ENCODE measurements around the gene PCYOX1L.
A peak's percentile ranks its signal among the peaks of the same experiment; 100 is the strongest.

Gene PCYOX1L

DNA sequence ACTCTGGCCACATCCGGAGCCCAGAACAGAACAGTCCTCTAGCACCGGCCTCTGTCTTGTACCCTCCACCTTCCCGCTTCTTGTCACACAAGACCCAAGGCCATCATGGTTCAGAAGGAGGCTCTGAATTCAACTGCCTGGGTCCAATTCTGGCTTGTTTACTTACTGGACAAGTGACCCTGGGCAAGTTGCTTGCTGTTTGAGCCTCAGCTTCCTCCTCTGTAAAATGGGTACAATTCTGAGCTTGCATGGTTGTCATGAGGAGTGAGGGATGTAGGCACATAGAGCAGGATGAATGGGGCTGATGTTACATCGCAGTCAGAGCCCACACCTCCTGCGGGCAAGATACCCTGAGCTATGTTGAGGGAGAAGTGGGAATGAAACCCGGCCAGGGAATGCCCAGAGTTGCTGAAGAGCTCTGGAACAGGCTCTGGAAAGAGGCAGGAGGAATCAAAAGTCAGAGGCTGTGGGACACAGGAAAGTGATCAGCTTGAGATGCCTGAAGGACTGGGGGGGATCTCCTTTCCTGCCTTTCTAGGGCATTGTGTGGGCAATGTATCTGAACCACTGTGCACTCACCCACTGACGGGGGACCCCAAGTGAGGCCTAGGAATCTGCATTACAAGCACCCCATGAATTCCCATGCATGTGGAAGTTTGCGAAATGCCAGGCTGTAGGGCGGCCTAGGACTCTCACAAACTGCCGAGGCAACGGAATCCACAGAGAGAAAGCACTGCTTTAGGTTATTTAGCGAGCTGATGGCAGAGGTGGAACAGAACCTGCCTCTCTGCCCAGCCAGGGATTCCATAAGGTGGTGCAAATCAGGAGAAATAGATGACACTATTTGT is 50.6 kb downstream of the PCYOX1L start:
- no peak for FAIRE-seq

GRCh38 chr5:149409268-149409948 is 51.6 kb downstream of the PCYOX1L start:
- no peak for FAIRE-seq

- FAIRE-seq = no peak
Measured at GRCh38 chr5:149410071-149410470, 52.2 kb downstream of the PCYOX1L start.

DNA sequence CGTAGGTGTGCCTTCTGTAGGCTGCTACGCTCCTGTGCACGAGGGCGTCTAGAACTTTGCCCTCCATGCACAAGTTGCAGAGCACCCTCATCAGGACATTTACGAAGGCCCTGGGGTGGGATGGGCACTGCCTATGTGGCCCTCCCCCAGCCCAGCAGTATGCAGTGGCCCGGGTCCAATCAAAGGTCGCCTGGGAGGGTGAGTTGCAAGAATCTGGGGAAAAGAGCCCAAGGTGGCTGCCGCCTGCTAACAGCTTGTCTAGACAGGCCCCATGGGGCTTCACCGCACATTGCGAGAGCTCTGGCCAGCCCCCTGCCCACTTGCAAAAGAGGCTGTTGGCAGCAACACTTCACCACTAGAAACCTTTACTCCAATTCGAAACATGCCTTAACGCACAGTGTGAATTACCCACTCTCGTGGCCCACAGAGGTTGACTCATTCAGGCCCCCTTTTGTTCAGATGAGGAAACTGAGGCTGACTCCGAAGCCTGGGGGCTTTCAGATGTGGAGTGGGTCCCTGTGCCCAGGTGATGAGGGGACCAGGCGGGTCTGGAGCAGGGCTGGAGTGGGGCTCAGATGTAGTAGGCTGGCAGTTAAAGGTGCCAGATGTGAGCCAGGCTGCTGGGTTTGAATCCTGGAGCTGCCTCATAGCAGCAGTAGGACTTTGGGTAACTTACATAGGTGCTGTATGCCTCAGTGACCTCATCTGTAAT is 53.0 kb downstream of the PCYOX1L start:
- no peak for FAIRE-seq

DNA sequence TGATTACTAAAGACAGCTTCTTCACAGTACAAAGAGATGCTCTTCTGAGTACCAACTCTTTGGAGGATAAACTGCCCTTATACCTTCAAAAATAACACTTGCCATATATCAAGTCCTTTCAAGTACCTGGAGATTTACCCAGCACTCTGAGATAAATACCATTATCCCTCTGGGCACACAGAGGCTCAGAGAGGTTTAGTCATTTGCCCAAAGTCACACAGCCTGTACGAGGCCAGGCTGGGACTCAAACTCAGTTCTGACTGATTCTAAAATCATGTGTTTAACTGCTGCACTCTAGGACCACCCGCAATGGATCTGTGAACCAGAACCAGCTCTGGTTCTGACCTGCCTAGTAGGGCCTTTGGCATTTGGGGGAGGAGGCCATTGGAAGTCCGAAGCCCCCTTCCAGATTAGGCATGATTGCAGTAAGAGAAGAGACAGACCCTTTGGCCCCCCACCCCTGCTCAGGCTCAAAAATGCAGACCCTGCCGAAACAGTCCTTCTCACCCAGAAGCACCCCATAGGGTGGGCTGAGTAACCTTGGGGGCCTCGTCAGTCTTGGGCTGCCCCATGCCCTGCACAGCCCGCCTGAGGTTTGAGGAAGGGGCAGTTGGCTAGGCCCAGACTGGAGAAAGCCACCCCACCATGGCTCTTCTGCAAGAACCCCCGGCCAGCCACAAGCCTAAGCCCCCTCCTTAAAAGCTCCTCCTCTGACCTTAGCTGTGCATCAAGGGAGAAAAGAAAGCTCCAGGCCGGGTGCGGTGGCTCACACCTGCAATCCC is 54.1 kb downstream of the PCYOX1L start:
- FAIRE-seq = no peak

DNA sequence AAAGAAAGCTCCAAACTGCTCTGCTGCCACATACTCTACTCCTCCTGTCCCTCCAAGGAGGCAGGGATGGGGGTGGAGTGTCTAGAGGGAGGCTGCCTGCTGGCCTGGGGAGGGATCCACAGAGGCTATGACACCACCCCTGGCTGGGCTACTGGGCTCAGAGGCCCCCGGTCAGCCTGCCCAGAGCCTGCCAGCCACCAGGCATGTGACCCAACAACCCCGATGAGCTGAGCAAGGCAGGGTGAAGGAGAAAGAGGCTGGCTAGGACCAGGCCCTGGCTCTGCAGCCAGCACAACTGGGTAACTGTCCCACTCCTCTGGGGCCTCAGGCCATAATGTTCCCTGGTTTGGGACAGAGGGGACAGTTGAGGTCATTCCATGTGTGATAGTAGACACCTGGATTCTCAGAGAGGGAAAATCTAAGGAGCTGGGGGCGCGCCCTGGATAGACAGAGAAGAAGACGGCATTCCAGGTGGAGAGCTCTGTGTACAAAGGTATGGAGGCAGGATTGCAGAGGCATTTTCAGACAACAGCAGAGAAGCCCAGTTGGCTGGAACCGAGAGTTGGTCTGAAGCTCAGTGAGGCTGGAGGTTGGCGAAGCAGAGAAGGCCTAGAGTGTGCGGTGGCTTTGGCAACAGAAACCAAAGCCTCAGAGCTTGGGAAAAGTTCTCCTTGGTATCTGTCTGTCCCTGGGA is 55.1 kb downstream of the PCYOX1L start:
- FAIRE-seq = no peak

GRCh38 chr5:149413477-149414210 is 55.8 kb downstream of the PCYOX1L start:
- FAIRE-seq = no peak

DNA sequence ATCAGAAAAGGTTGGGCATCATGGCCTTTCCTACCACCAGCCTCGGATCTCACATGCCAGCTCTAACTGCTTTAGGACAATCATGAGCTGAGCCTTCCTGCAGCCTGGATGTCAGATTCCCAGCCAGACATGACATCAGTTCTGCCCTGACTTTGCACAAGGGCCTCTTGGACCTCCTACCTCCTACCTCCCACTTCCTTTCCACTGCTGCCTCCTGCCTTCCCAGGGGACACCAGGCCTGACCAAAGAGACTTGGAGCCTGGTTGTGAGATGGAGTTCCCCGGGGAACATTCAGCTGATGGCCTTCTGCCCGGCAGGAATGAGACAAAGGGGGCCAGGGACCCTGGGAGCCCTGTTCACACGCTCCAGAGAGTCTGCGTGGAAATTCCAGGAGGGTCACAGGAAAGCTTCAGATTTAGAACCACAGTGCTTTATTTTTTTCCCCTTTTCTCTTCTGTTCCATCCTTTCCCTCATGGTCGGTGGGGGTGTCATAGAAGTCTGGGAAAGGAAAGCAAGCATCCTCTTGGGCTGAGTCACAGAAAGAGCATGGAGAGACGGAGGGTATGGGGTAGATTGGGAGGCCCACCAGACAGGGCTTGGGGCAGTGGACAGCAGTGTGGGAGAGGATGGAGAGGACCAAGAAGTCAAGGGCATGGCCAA is 56.7 kb downstream of the PCYOX1L start:
- FAIRE-seq = no peak

- FAIRE-seq = no peak
Measured at GRCh38 chr5:149415066-149415967, 57.5 kb downstream of the PCYOX1L start.

GRCh38 chr5:149416987-149417710 is 59.3 kb downstream of the PCYOX1L start:
- FAIRE-seq = peak; percentile 98

DNA sequence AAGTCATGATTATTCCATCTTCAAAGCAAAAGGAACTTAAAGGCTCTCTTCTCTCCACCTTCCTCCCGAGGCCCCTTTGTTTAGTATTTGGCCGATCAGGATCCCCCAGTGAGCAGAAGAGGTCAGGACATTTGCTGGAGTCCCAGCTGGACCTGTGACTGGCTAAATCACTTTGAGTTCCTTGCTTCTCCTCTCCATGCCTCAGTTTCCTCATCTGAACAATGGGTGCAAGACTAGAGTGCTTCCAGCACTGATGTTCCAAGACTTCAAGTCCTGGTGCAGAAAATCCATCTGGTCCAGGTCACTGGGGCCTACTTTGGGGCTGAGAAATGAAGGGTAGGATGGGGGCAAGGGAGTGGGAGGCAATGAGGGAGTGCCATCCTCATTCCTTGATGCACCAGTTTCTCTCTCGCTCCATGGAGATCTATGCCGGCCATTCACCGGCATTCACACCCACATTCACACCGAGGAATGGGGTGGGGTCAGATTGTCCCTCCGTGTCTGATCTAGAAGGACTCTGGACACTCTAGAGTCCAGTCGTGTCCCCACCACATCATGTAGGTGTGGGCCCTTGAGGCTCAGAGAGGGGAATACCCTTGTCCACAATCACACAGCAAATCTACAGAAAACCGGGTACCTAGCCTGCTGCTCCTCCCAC is 60.0 kb downstream of the PCYOX1L start:
- FAIRE-seq = no peak

- no peak for FAIRE-seq
Measured at GRCh38 chr5:149418910-149419531, 61.2 kb downstream of the PCYOX1L start.
